Hematopoietic multipotent progenitor cell treated with erythropoietin and hydrocortisone succinate and interleukin-3 and kit ligand, for 15 days (in vitro differentiated cells): ENCODE measurements around the gene MAP3K2.

ENCODE experiments used
- DNase-seq: peaks from one replicate; pipeline ENCODE4 v3.0.0-alpha.2; 2015; ENCODE audit warnings: low spot score

MAP3K2 gene

GRCh38 chr2:127293386-127293747 lies 94.4 kb downstream of the MAP3K2 start:
- DNase-seq: no peak

- no peak for DNase-seq
Observed at GRCh38 chr2:127288274-127288673, 99.5 kb downstream of the MAP3K2 start.

GRCh38 chr2:127283275-127283674 lies 104.5 kb downstream of the MAP3K2 start:
- no peak for DNase-seq

- no peak for DNase-seq
Observed at GRCh38 chr2:127280693-127281092, 107.1 kb downstream of the MAP3K2 start.

- no peak for DNase-seq
Observed at GRCh38 chr2:127279781-127280180, 108.0 kb downstream of the MAP3K2 start.

GRCh38 chr2:127278959-127279358 lies 108.8 kb downstream of the MAP3K2 start:
- DNase-seq: no peak

GRCh38 chr2:127277028-127277427 lies 110.7 kb downstream of the MAP3K2 start:
- no peak for DNase-seq

GRCh38 chr2:127275789-127276188 lies 112.0 kb downstream of the MAP3K2 start:
- no peak for DNase-seq

- DNase-seq: no peak
Observed at GRCh38 chr2:127275356-127275755, 112.4 kb downstream of the MAP3K2 start.

- DNase-seq: no peak
Observed at GRCh38 chr2:127270663-127271062, 117.1 kb downstream of the MAP3K2 start.

- no peak for DNase-seq
Observed at GRCh38 chr2:127261804-127262406, 125.9 kb downstream of the MAP3K2 start.

GRCh38 chr2:127259355-127259754 lies 128.4 kb downstream of the MAP3K2 start:
- DNase-seq: no peak

- no peak for DNase-seq
Observed at GRCh38 chr2:127256866-127257265, 130.9 kb downstream of the MAP3K2 start.

GRCh38 chr2:127256381-127256780 lies 131.4 kb downstream of the MAP3K2 start:
- DNase-seq: no peak

- DNase-seq: no peak
Observed at GRCh38 chr2:127255721-127256120, 132.1 kb downstream of the MAP3K2 start.

GRCh38 chr2:127255146-127255545 lies 132.6 kb downstream of the MAP3K2 start:
- no peak for DNase-seq

GRCh38 chr2:127254386-127254981 lies 133.3 kb downstream of the MAP3K2 start:
- no peak for DNase-seq
